ENCODE data around the gene CPT1B.
"Not testable (repeated sequence)": the region's sequence is repeated elsewhere in the genome, so short reads cannot be mapped to it uniquely, and the experiment has no call there.

Gene CPT1B

DNA sequence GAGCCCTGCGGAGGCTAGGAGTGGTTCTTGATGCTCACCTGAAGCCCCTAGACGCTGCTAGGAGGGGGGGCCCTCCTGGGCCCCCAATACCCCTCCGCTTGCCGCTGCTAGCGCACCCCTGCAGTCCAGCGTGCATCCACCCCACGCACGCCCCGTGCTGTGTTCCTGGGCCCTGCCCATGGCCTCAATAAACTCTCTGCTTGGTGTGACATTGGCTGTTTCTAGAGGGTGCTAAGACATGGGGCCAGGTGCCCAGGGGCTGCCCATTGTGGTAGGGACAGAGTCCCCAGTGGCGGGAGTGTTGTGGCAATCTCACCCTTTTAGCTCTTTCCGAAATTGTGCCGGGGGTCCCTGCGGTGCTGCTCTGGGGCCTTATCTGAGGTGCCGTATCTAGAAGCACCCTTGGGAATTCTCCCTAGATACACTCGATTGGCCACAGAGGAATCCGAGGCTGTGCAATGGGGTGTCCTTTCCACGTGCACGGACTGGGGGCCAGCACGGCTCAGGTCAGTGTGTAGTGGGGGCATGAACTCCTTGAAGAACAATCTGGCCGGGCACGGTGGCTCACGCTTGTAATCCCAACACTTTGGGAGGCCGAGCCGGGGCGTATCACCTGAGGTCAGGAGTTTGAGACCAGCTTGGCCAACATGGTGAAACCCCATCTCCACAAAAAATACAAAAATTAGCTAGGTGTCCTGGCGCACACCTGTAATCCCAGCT lies 33.3 kb upstream of the CPT1B start:
- peaks cover 2% of the 10 kb centered on the region; the same call in 1 of the 2 replicates for H3K27me3 ChIP-seq (replicated peaks; ENCODE audit: control insufficient read depth, insufficient read depth, low read length)
- no peaks in the 10 kb centered on the region for H3K36me3 ChIP-seq (ENCODE audit: control insufficient read depth, insufficient read depth, low read length)
- no peak overlapping the region for H3K4me3 ChIP-seq (replicated peaks; ENCODE audit: low read depth, low read length)
- DNase-seq (ENCODE audit: extremely low read depth, insufficient read length) = no peak
- TF ChIP-seq CTCF (IDR thresholded peaks at IDR 0.05; ENCODE audit: insufficient read depth, low read length, poor library complexity, severe bottlenecking) = no peak

- no peak for DNase-seq (ENCODE audit: extremely low read depth, insufficient read length)
- H3K27me3 ChIP-seq (replicated peaks; ENCODE audit: control insufficient read depth, insufficient read depth, low read length) = peaks cover 2% of the 10 kb centered on the region; the same call in 1 of the 2 replicates
Measured at GRCh38 chr22:50610581-50610980, 32.4 kb upstream of the CPT1B start.

GRCh38 chr22:50610041-50610451 lies 31.8 kb upstream of the CPT1B start:
- peaks cover 2% of the 10 kb centered on the region for H3K27me3 ChIP-seq (replicated peaks; ENCODE audit: control insufficient read depth, insufficient read depth, low read length)
- no peak overlapping the region for H3K4me3 ChIP-seq (replicated peaks; ENCODE audit: low read depth, low read length)
- no peaks in the 10 kb centered on the region for H3K36me3 ChIP-seq (ENCODE audit: control insufficient read depth, insufficient read depth, low read length)
- no peak for TF ChIP-seq CTCF (IDR thresholded peaks at IDR 0.05; ENCODE audit: insufficient read depth, low read length, poor library complexity, severe bottlenecking)
- no peak for DNase-seq (ENCODE audit: extremely low read depth, insufficient read length)

More at GRCh38 chr22:50610581-50610980, 32.4 kb upstream of the CPT1B start:
- no peak overlapping the region for H3K4me3 ChIP-seq (replicated peaks; ENCODE audit: low read depth, low read length)
- no peaks in the 10 kb centered on the region for H3K36me3 ChIP-seq (ENCODE audit: control insufficient read depth, insufficient read depth, low read length)
- no peak for TF ChIP-seq CTCF (IDR thresholded peaks at IDR 0.05; ENCODE audit: insufficient read depth, low read length, poor library complexity, severe bottlenecking)

- no peak for TF ChIP-seq CTCF (IDR thresholded peaks at IDR 0.05; ENCODE audit: insufficient read depth, low read length, poor library complexity, severe bottlenecking)
- Histone ChIP-seq H3K27me3 (replicated peaks; ENCODE audit: control insufficient read depth, insufficient read depth, low read length) (peaks cover 2% of the 10 kb centered on the region), H3K4me3 (replicated peaks; ENCODE audit: low read depth, low read length) (no peak overlapping the region), H3K36me3 (ENCODE audit: control insufficient read depth, insufficient read depth, low read length) (no peaks in the 10 kb centered on the region)
- no peak for DNase-seq (ENCODE audit: extremely low read depth, insufficient read length)
Measured at GRCh38 chr22:50609599-50609998, 31.4 kb upstream of the CPT1B start.

- Histone ChIP-seq H3K4me3 (replicated peaks; ENCODE audit: low read depth, low read length) (no peak overlapping the region), H3K27me3 (replicated peaks; ENCODE audit: control insufficient read depth, insufficient read depth, low read length) (peaks cover 2% of the 10 kb centered on the region), H3K36me3 (ENCODE audit: control insufficient read depth, insufficient read depth, low read length) (no peaks in the 10 kb centered on the region)
- no peak for DNase-seq (ENCODE audit: extremely low read depth, insufficient read length)
- no peak for TF ChIP-seq CTCF (IDR thresholded peaks at IDR 0.05; ENCODE audit: insufficient read depth, low read length, poor library complexity, severe bottlenecking)
Measured at GRCh38 chr22:50608996-50609395, 30.8 kb upstream of the CPT1B start.

- not testable (repeated sequence) for H3K27me3 ChIP-seq (replicated peaks; ENCODE audit: control insufficient read depth, insufficient read depth, low read length); H3K4me3 ChIP-seq (replicated peaks; ENCODE audit: low read depth, low read length); H3K36me3 ChIP-seq (ENCODE audit: control insufficient read depth, insufficient read depth, low read length); DNase-seq (ENCODE audit: extremely low read depth, insufficient read length)
Measured at GRCh38 chr22:50608058-50608840, 30.0 kb upstream of the CPT1B start.
